ENCODE data around the gene PSMB3. TPM values are rescaled to one million over a fixed set of nuclear protein-coding genes. Genes with fewer than 3 reads are reported as not detected.

The PSMB3 gene
- total RNA-seq, 1 experiment from 2014 or later = 273 TPM

DNA sequence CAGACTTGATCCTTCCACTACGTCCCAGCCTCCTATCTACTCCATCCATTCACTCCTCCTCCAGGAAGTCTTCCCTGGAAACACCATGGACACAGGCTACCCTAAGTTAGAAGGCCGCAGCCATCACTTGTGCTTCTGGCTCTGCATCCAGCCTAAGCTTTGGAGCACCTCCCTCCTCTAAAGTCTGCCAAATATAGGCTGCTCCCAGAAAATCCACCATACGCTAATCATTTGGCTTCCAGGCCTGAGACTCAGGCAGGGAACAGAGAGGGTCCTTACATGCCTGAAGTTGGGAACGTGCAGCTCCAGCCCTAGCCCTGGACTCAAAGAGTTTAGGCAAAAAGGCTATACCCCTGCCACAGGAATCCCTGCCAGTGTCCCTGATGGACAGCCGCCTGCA lies 11.1 kb upstream of the PSMB3 start:
- peaks cover 30% of the 10 kb centered on the region for H3K36me3 Mint-ChIP-seq
- H3K4me3 Mint-ChIP-seq = no peak overlapping the region
- H3K4me1 Mint-ChIP-seq = peaks cover 51% of the 10 kb centered on the region
- no peak for DNase-seq (ENCODE audit: low spot score)
- H3K9me3 Mint-ChIP-seq = no peaks in the 10 kb centered on the region
- peak overlapping the region; percentile 82; the same call in 1 of the 2 replicates for H3K27ac Mint-ChIP-seq
- ATAC-seq = no peak
- CTCF ChIA-PET = interaction anchor here (0.6 kb wide), 1 partner anchor 78 kb away, joined by 8 read pairs; no protein-coding TSS in a partner anchor
- TF ChIP-seq ZNF317 (CRISPR knock-in tag; IDR thresholded peaks at IDR 0.05; ENCODE audit: borderline replicate concordance, low read depth) = no peak
- no peak for TF ChIP-seq RORB (CRISPR knock-in tag; IDR thresholded peaks at IDR 0.05)
- TF ChIP-seq, protein P1, sequence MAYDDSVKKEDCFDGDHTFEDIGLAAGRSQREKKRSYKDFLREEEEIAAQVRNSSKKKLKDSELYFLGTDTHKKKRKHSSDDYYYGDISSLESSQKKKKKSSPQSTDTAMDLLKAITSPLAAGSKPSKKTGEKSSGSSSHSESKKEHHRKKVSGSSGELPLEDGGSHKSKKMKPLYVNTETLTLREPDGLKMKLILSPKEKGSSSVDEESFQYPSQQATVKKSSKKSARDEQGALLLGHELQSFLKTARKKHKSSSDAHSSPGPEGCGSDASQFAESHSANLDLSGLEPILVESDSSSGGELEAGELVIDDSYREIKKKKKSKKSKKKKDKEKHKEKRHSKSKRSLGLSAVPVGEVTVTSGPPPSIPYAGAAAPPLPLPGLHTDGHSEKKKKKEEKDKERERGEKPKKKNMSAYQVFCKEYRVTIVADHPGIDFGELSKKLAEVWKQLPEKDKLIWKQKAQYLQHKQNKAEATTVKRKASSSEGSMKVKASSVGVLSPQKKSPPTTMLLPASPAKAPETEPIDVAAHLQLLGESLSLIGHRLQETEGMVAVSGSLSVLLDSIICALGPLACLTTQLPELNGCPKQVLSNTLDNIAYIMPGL (CRISPR knock-in tag; IDR thresholded peaks at IDR 0.05) = no peak
- TF ChIP-seq NR3C1 (CRISPR knock-in tag; conservative IDR thresholded peaks at IDR 0.05; ENCODE audit: low read depth) = no peak
- no peak for TF ChIP-seq ZNF121 (CRISPR knock-in tag; IDR thresholded peaks at IDR 0.05)
- TF ChIP-seq SOX15 (CRISPR knock-in tag; IDR thresholded peaks at IDR 0.05) = no peak
- TF ChIP-seq, protein P2, sequence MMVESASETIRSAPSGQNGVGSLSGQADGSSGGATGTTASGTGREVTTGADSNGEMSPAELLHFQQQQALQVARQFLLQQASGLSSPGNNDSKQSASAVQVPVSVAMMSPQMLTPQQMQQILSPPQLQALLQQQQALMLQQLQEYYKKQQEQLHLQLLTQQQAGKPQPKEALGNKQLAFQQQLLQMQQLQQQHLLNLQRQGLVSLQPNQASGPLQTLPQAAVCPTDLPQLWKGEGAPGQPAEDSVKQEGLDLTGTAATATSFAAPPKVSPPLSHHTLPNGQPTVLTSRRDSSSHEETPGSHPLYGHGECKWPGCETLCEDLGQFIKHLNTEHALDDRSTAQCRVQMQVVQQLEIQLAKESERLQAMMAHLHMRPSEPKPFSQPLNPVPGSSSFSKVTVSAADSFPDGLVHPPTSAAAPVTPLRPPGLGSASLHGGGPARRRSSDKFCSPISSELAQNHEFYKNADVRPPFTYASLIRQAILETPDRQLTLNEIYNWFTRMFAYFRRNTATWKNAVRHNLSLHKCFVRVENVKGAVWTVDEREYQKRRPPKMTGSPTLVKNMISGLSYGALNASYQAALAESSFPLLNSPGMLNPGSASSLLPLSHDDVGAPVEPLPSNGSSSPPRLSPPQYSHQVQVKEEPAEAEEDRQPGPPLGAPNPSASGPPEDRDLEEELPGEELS (CRISPR knock-in tag; IDR thresholded peaks at IDR 0.05) = no peak
- TF ChIP-seq TP53 (CRISPR knock-in tag; IDR thresholded peaks at IDR 0.05) = no peak
- POLR2A ChIA-PET = no interaction called here
- H3K27me3 Mint-ChIP-seq (ENCODE audit: low read depth) = no peaks in the 10 kb centered on the region

- DNase-seq (ENCODE audit: low spot score) (no peak), ATAC-seq (no peak)
- H3K9me3 Mint-ChIP-seq = no peaks in the 10 kb centered on the region
- ChIA-PET POLR2A (no interaction called here), CTCF (interaction anchor here (0.6 kb wide), 1 partner anchor 79 kb away, joined by 8 read pairs; no protein-coding TSS in a partner anchor)
- H3K27ac Mint-ChIP-seq = peak overlapping the region; percentile 3; the same call in 1 of the 2 replicates
- no peaks in the 10 kb centered on the region for H3K27me3 Mint-ChIP-seq (ENCODE audit: low read depth)
- H3K4me1 Mint-ChIP-seq = peaks cover 54% of the 10 kb centered on the region
- peaks cover 30% of the 10 kb centered on the region for H3K36me3 Mint-ChIP-seq
- H3K4me3 Mint-ChIP-seq = no peak overlapping the region
- TF ChIP-seq CDX4 (CRISPR knock-in tag; IDR thresholded peaks at IDR 0.05; ENCODE audit: borderline replicate concordance) = no peak
- TF ChIP-seq RELA (CRISPR knock-in tag; IDR thresholded peaks at IDR 0.05; ENCODE audit: borderline replicate concordance) = no peak
- TF ChIP-seq ZNF317 (CRISPR knock-in tag; IDR thresholded peaks at IDR 0.05; ENCODE audit: borderline replicate concordance, low read depth) = no peak
- no peak for TF ChIP-seq JAZF1 (CRISPR knock-in tag; IDR thresholded peaks at IDR 0.05)
- TF ChIP-seq MYBL2 (CRISPR knock-in tag; IDR thresholded peaks at IDR 0.05) = no peak
- TF ChIP-seq MXD4 (CRISPR knock-in tag; IDR thresholded peaks at IDR 0.05; ENCODE audit: borderline replicate concordance) = no peak
- no peak for TF ChIP-seq SP1 (CRISPR knock-in tag; conservative IDR thresholded peaks at IDR 0.05)
- no peak for TF ChIP-seq NR3C1 (CRISPR knock-in tag; conservative IDR thresholded peaks at IDR 0.05; ENCODE audit: low read depth)
- no peak for TF ChIP-seq ELF4 (CRISPR knock-in tag; IDR thresholded peaks at IDR 0.05; ENCODE audit: low read depth)
- TF ChIP-seq SMAD3 (CRISPR knock-in tag; IDR thresholded peaks at IDR 0.05; ENCODE audit: borderline replicate concordance) = no peak
- TF ChIP-seq GRHL2 (CRISPR knock-in tag; IDR thresholded peaks at IDR 0.05; ENCODE audit: insufficient replicate concordance, severe bottlenecking) = no peak
- TF ChIP-seq TCF7 (CRISPR knock-in tag; IDR thresholded peaks at IDR 0.05; ENCODE audit: low read depth) = no peak
- TF ChIP-seq HMGA2 (CRISPR knock-in tag; IDR thresholded peaks at IDR 0.05) = no peak
- no peak for TF ChIP-seq ZNF423 (CRISPR knock-in tag; IDR thresholded peaks at IDR 0.05)
Measured at GRCh38 chr17:38741921-38742410, 10.6 kb upstream of the PSMB3 start.

Data from WTC11 (cell line).